CD14-positive monocyte (primary cell): ENCODE results near the gene EGFR. TPM values are rescaled to one million over a fixed set of nuclear protein-coding genes. Genes with fewer than 3 reads are reported as not detected.

Source experiments
- DNase-seq, 3 donors: peaks; one replicate each; pipeline ENCODE4 v3.0.0-alpha.2; 2011 to 2022
- H2AFZ ChIP-seq: 2 replicates; pipeline ENCODE4 v1.6.0; 2012; ENCODE audit warnings: mild to moderate bottlenecking, low read depth, low read length, inconsistent platforms; ENCODE audit not compliant: insufficient read depth, poor library complexity, severe bottlenecking
- H3K27ac ChIP-seq, 2 donors: 1 replicate in 1 of 2; 2 replicates in 1 of 2; pipeline ENCODE4 v1.5.1; 2012 to 2013; ENCODE audit warnings: low read length in 2 of 2, control low read depth in 1 of 2, inconsistent platforms in 1 of 2, low read depth in 1 of 2, mild to moderate bottlenecking in 1 of 2
- H3K27me3 ChIP-seq, 2 donors: one replicate each; pipeline versions ENCODE4 v1.6.0 to v1.6.1; 2011 to 2013; ENCODE audit warnings: low read length in 2 of 2; ENCODE audit not compliant: control insufficient read depth in 2 of 2, insufficient read depth in 2 of 2
- H3K36me3 ChIP-seq, 2 donors: replicated peaks in 1 of 2; 1 replicate in 1 of 2; 2 replicates in 1 of 2; pipeline versions ENCODE4 v1.5.1 to v1.6.1; 2012 to 2013; ENCODE audit warnings: low read length in 2 of 2, control low read depth in 1 of 2, inconsistent platforms in 1 of 2, mild to moderate bottlenecking in 1 of 2; ENCODE audit not compliant: insufficient read depth in 2 of 2, control insufficient read depth in 1 of 2
- H3K4me1 ChIP-seq, 2 donors: 1 replicate in 1 of 2; 2 replicates in 1 of 2; pipeline versions ENCODE4 v1.5.1 to v1.6.1; 2012 to 2013; ENCODE audit warnings: low read length in 2 of 2, control low read depth in 1 of 2, inconsistent platforms in 1 of 2, mild to moderate bottlenecking in 1 of 2, moderate library complexity in 1 of 2; ENCODE audit not compliant: insufficient read depth in 2 of 2, control insufficient read depth in 1 of 2
- H3K4me2 ChIP-seq: replicated peaks from 2 replicates; pipeline ENCODE3; 2012; ENCODE audit warnings: low read length, moderate library complexity, mild to moderate bottlenecking; ENCODE audit not compliant: poor library complexity, severe bottlenecking; ENCODE audit errors: extremely low read depth
- H3K4me3 ChIP-seq, 3 experiments: fragments of 200-600 bp in 1 of 3; sonication (generic) in 1 of 3; replicated peaks in 1 of 3; 1 replicate in 2 of 3; 2 replicates in 1 of 3; pipeline ENCODE4 v1.5.1; 2011 to 2013; ENCODE audit warnings: low read length in 3 of 3, mild to moderate bottlenecking in 3 of 3, control low read depth in 2 of 3, low read depth in 2 of 3, inconsistent platforms in 1 of 3, moderate library complexity in 1 of 3
- H3K79me2 ChIP-seq: 2 replicates; pipeline ENCODE4 v1.6.0; 2012; ENCODE audit warnings: mild to moderate bottlenecking, control low read depth, inconsistent platforms, low read length, moderate library complexity; ENCODE audit not compliant: insufficient read depth
- H3K9ac ChIP-seq: 2 replicates; pipeline ENCODE4 v1.6.0; 2017; ENCODE audit warnings: low read length, mild to moderate bottlenecking; ENCODE audit not compliant: insufficient read depth, poor library complexity, severe bottlenecking
- H3K9me3 ChIP-seq, 2 donors: replicated peaks in 1 of 2; 1 replicate in 1 of 2; 2 replicates in 1 of 2; pipeline versions ENCODE4 v1.5.1 to v1.6.1; 2012 to 2013; ENCODE audit warnings: low read length in 2 of 2, control low read depth in 1 of 2; ENCODE audit not compliant: control insufficient read depth in 1 of 2, insufficient read depth in 1 of 2
- H4K20me1 ChIP-seq: 2 replicates; pipeline ENCODE4 v1.6.0; 2012; ENCODE audit warnings: mild to moderate bottlenecking, low read length, control low read depth, moderate library complexity; ENCODE audit not compliant: insufficient read depth
- H3K27ac Mint-ChIP-seq, 7 donors: one replicate each; pipeline ENCODE4 v1.8.0; 2020; ENCODE audit warnings: mild to moderate bottlenecking in 7 of 7, mixed read lengths in 7 of 7, moderate library complexity in 6 of 7, inconsistent platforms in 2 of 7
- H3K27me3 Mint-ChIP-seq, 3 donors: one replicate each; pipeline ENCODE4 v1.8.0; 2021 to 2022; ENCODE audit warnings: low read depth in 3 of 3, mild to moderate bottlenecking in 3 of 3, mixed read lengths in 3 of 3, moderate library complexity in 3 of 3, inconsistent platforms in 1 of 3
- H3K36me3 Mint-ChIP-seq, 2 donors: one replicate each; pipeline ENCODE4 v1.8.0; 2020; ENCODE audit warnings: mixed read lengths in 2 of 2, inconsistent platforms in 1 of 2, mild to moderate bottlenecking in 1 of 2
- H3K4me1 Mint-ChIP-seq: one replicate; pipeline ENCODE4 v1.8.0; 2020; ENCODE audit warnings: mild to moderate bottlenecking, mixed read lengths
- H3K4me3 Mint-ChIP-seq, 2 donors: one replicate each; pipeline ENCODE4 v1.8.0; 2020; ENCODE audit warnings: mild to moderate bottlenecking in 2 of 2, mixed read lengths in 2 of 2, moderate library complexity in 1 of 2
- H3K9me3 Mint-ChIP-seq, 7 donors: one replicate each; pipeline ENCODE4 v1.8.0; 2020 to 2022; ENCODE audit warnings: mixed read lengths in 7 of 7, mild to moderate bottlenecking in 6 of 7, moderate library complexity in 6 of 7, inconsistent platforms in 2 of 7
- WGBS: methylation state at CpG from one replicate; pipeline ENCODE4 v1.1.5; 2013; ENCODE audit warnings: missing lambda C conversion rate; ENCODE audit not compliant: insufficient coverage; 5-methylcytosine and 5-hydroxymethylcytosine counted together
- intact Hi-C, 2 donors: fragments of 100-400 bp; cut with micrococcal nuclease; formaldehyde crosslinking; loops; one replicate each; pipeline versions ENCODE4 v1.15.0 to v1.15.1; 2023
- polyA plus RNA-seq, 3 donors: library from polyadenylated mRNA; depleted of rRNA in 1 of 3; unstranded in 2 of 3; stranded (reverse) in 1 of 3; fragments of 300-500 nt in 2 of 3; fragments of >200 nt in 1 of 3; fragmentation: Illumina TruSeq in 2 of 3; gene quantifications; 1 replicate in 2 of 3; 2 replicates in 1 of 3; pipeline ENCODE4 v1.2.3, GENCODE V29; 2012 to 2021
- TF ChIP-seq, protein P1 (sequence below): fragments of 200-600 bp; IDR thresholded peaks from one replicate; pipeline ENCODE4 v1.8.0; 2022; ENCODE audit warnings: antibody characterized with exemption, mild to moderate bottlenecking

The EGFR gene
- polyA plus RNA-seq, 3 donors = not detected

DNA sequence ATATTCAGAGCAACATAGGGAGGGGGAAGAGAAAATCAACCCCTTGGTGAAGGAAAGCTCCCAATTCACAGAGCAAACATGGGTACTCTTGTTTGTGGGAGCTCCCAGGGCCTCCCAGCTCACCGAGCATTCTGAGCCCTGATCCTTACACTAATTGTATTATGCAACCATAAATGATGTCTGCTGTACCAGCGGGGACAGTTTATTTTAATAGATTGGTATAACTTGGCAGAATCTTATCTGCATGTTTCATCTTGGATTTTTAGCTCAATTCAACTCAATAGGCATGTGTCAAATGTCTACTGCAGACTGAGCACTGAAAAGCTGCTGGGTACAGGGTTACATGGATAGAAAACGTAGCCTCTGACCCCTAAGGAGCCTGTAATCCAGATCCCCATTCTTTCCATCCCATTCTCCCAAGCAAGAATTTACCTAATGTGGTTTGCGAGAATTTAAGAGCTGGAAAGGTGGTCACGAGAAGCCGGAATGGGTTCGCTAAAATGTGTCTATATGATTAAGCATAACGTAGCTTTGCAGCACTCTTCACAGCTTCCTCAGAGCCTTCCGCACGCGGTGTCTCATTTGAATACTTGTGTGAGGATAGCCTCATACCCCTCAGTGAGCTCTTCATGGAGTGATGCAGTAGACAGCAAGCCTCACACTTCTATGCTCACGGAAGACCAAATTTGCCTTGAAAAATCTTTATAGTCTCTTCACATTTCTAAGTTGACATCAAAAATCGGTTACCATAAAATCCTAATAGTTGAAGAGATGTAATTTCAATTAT, 18.3 kb downstream of the EGFR start:
- WGBS = 67% methylated on average over 3 of the region's 13 CpGs
- TF ChIP-seq, protein P1, sequence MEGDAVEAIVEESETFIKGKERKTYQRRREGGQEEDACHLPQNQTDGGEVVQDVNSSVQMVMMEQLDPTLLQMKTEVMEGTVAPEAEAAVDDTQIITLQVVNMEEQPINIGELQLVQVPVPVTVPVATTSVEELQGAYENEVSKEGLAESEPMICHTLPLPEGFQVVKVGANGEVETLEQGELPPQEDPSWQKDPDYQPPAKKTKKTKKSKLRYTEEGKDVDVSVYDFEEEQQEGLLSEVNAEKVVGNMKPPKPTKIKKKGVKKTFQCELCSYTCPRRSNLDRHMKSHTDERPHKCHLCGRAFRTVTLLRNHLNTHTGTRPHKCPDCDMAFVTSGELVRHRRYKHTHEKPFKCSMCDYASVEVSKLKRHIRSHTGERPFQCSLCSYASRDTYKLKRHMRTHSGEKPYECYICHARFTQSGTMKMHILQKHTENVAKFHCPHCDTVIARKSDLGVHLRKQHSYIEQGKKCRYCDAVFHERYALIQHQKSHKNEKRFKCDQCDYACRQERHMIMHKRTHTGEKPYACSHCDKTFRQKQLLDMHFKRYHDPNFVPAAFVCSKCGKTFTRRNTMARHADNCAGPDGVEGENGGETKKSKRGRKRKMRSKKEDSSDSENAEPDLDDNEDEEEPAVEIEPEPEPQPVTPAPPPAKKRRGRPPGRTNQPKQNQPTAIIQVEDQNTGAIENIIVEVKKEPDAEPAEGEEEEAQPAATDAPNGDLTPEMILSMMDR = no peak
- DNase-seq = no peak

DNA sequence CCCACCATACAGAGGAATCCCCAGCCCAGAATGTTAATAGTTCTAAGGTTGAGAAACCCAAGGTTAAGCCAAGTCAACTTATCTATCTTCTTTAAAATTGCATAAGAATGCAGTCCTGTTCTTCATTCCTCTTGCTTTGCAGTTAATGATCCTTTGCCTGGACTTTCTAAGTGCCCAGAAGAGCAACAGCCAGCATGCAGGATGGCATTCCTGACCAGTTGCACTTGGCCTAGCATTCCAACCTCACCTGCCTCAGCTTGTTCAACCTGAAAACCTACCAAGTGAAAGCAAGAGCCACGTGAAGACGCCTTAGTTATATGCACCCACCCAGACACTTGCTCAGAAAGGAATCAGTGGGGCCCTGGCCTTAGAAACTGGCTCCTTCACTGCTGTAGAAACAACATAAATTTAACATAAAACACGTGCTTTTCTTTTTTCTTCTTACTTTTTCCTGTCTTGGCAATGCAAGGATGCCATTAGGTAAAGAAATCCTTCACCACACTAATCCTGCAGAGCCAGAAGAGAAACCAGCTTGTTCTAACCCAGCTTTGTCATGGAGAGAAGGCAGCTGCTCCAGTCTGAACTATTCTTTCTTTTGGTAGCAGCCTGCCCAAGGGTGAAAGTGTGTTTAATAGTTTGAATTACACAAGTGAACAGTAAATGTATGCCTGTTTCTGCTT, 25.0 kb downstream of the EGFR start:
- no peak overlapping the region for H3K4me3 ChIP-seq
- no peak overlapping the region for H3K27ac Mint-ChIP-seq
- TF ChIP-seq, protein P1 = no peak
- 87% methylated on average over 3 of the region's 3 CpGs for WGBS
- H3K27me3 ChIP-seq = no peaks in the 10 kb centered on the region
- H3K4me3 Mint-ChIP-seq = no peak overlapping the region
- no peak overlapping the region for H2AFZ ChIP-seq
- intact Hi-C loops = no loop called here
- no peak for DNase-seq
- peaks cover 0 to 6% (median 0%) of the 10 kb centered on the region in 3 donors for H3K27me3 Mint-ChIP-seq
- H3K9me3 ChIP-seq = no peaks in the 10 kb centered on the region
- H3K79me2 ChIP-seq = no peaks in the 10 kb centered on the region
- no peaks in the 10 kb centered on the region for H3K36me3 ChIP-seq
- H3K27ac ChIP-seq = no peak overlapping the region
- H4K20me1 ChIP-seq = no peaks in the 10 kb centered on the region
- no peaks in the 10 kb centered on the region for H3K36me3 Mint-ChIP-seq
- H3K4me1 ChIP-seq = no peaks in the 10 kb centered on the region
- no peaks in the 10 kb centered on the region for H3K4me1 Mint-ChIP-seq
- H3K9ac ChIP-seq = no peak overlapping the region
- peaks cover 0 to 5% (median 0%) of the 10 kb centered on the region in 7 donors for H3K9me3 Mint-ChIP-seq
- H3K4me2 ChIP-seq = no peak overlapping the region

More for the DNA sequence above, 18.3 kb downstream of the EGFR start:
- Mint-ChIP-seq H3K4me1 (no peaks in the 10 kb centered on the region), H3K9me3 (peaks cover 0 to 11% (median 1%) of the 10 kb centered on the region in 7 donors), H3K36me3 (no peaks in the 10 kb centered on the region), H3K27me3 (peaks cover 0 to 5% (median 4%) of the 10 kb centered on the region in 3 donors), H3K4me3 (no peak overlapping the region), H3K27ac (peak overlapping the region in 1 of 7 donors; percentile 48)
- intact Hi-C loops = no loop called here
- Histone ChIP-seq H3K27ac (no peak overlapping the region), H3K4me3 (no peak overlapping the region), H3K9me3 (no peaks in the 10 kb centered on the region), H3K36me3 (no peaks in the 10 kb centered on the region), H3K4me2 (no peak overlapping the region), H4K20me1 (no peaks in the 10 kb centered on the region), H3K4me1 (no peaks in the 10 kb centered on the region), H2AFZ (no peak overlapping the region), H3K79me2 (no peaks in the 10 kb centered on the region), H3K27me3 (no peaks in the 10 kb centered on the region), H3K9ac (no peak overlapping the region)
